Measurements from ENCODE around the gene SHCBP1L.

SHCBP1L gene

GRCh38 chr1:182863940-182864339, 89.0 kb downstream of the SHCBP1L start:
- H3K27me3 ChIP-seq (ENCODE audit: control insufficient read depth, insufficient read depth, low read length): no peaks in the 10 kb centered on the region

GRCh38 chr1:182862827-182863226, 90.1 kb downstream of the SHCBP1L start:
- Histone ChIP-seq H3K9me3 (ENCODE audit: control insufficient read depth, insufficient read depth, low read depth, low read length) (no peaks in the 10 kb centered on the region), H3K4me3 (ENCODE audit: low read depth, low read length) (no peak overlapping the region), H3K27ac (ENCODE audit: low read depth, low read length) (no peak overlapping the region), H3K4me1 (ENCODE audit: control insufficient read depth, insufficient read depth, low read length) (no peaks in the 10 kb centered on the region), H3K27me3 (ENCODE audit: control insufficient read depth, insufficient read depth, low read length) (no peaks in the 10 kb centered on the region), H3K36me3 (ENCODE audit: control insufficient read depth, insufficient read depth, low read length) (peaks cover 100% of the 10 kb centered on the region), H3K9ac (ENCODE audit: low read length) (no peak overlapping the region)

More at GRCh38 chr1:182863940-182864339, 89.0 kb downstream of the SHCBP1L start:
- H3K4me3 ChIP-seq (ENCODE audit: low read depth, low read length): no peak overlapping the region
- H3K27ac ChIP-seq (ENCODE audit: low read depth, low read length): no peak overlapping the region
- no peaks in the 10 kb centered on the region for H3K4me1 ChIP-seq (ENCODE audit: control insufficient read depth, insufficient read depth, low read length)
- no peak overlapping the region for H3K9ac ChIP-seq (ENCODE audit: low read length)
- H3K9me3 ChIP-seq (ENCODE audit: control insufficient read depth, insufficient read depth, low read depth, low read length): no peaks in the 10 kb centered on the region
- peaks cover 100% of the 10 kb centered on the region for H3K36me3 ChIP-seq (ENCODE audit: control insufficient read depth, insufficient read depth, low read length)

- Histone ChIP-seq H3K4me3 (ENCODE audit: low read depth, low read length) (no peak overlapping the region), H3K27ac (ENCODE audit: low read depth, low read length) (no peak overlapping the region), H3K9me3 (ENCODE audit: control insufficient read depth, insufficient read depth, low read depth, low read length) (no peaks in the 10 kb centered on the region), H3K9ac (ENCODE audit: low read length) (no peak overlapping the region), H3K4me1 (ENCODE audit: control insufficient read depth, insufficient read depth, low read length) (no peaks in the 10 kb centered on the region), H3K36me3 (ENCODE audit: control insufficient read depth, insufficient read depth, low read length) (peaks cover 100% of the 10 kb centered on the region), H3K27me3 (ENCODE audit: control insufficient read depth, insufficient read depth, low read length) (no peaks in the 10 kb centered on the region)
These were observed 91.0 kb downstream of the SHCBP1L start for GRCh38 chr1:182861994-182862393.

- no peaks in the 10 kb centered on the region for H3K4me1 ChIP-seq (ENCODE audit: control insufficient read depth, insufficient read depth, low read length)
- H3K4me3 ChIP-seq (ENCODE audit: low read depth, low read length): no peak overlapping the region
- H3K27ac ChIP-seq (ENCODE audit: low read depth, low read length): no peak overlapping the region
- no peak overlapping the region for H3K9ac ChIP-seq (ENCODE audit: low read length)
- no peaks in the 10 kb centered on the region for H3K27me3 ChIP-seq (ENCODE audit: control insufficient read depth, insufficient read depth, low read length)
- H3K9me3 ChIP-seq (ENCODE audit: control insufficient read depth, insufficient read depth, low read depth, low read length): no peaks in the 10 kb centered on the region
- H3K36me3 ChIP-seq (ENCODE audit: control insufficient read depth, insufficient read depth, low read length): peaks cover 100% of the 10 kb centered on the region
These were observed 92.3 kb downstream of the SHCBP1L start for GRCh38 chr1:182860658-182861057.

GRCh38 chr1:182857212-182857611, 95.8 kb downstream of the SHCBP1L start:
- Histone ChIP-seq H3K9me3 (ENCODE audit: control insufficient read depth, insufficient read depth, low read depth, low read length) (no peaks in the 10 kb centered on the region), H3K36me3 (ENCODE audit: control insufficient read depth, insufficient read depth, low read length) (peaks cover 100% of the 10 kb centered on the region)

GRCh38 chr1:182855911-182856310, 97.1 kb downstream of the SHCBP1L start:
- Histone ChIP-seq H3K27ac (ENCODE audit: low read depth, low read length) (no peak overlapping the region), H3K36me3 (ENCODE audit: control insufficient read depth, insufficient read depth, low read length) (peaks cover 100% of the 10 kb centered on the region), H3K4me3 (ENCODE audit: low read depth, low read length) (no peak overlapping the region), H3K9ac (ENCODE audit: low read length) (no peak overlapping the region), H3K9me3 (ENCODE audit: control insufficient read depth, insufficient read depth, low read depth, low read length) (no peaks in the 10 kb centered on the region), H3K4me1 (ENCODE audit: control insufficient read depth, insufficient read depth, low read length) (no peaks in the 10 kb centered on the region), H3K27me3 (ENCODE audit: control insufficient read depth, insufficient read depth, low read length) (no peaks in the 10 kb centered on the region)

More at GRCh38 chr1:182857212-182857611, 95.8 kb downstream of the SHCBP1L start:
- H3K4me3 ChIP-seq (ENCODE audit: low read depth, low read length): no peak overlapping the region
- no peak overlapping the region for H3K9ac ChIP-seq (ENCODE audit: low read length)
- H3K27ac ChIP-seq (ENCODE audit: low read depth, low read length): no peak overlapping the region
- H3K4me1 ChIP-seq (ENCODE audit: control insufficient read depth, insufficient read depth, low read length): no peaks in the 10 kb centered on the region
- H3K27me3 ChIP-seq (ENCODE audit: control insufficient read depth, insufficient read depth, low read length): no peaks in the 10 kb centered on the region

GRCh38 chr1:182851825-182852224, 101.1 kb downstream of the SHCBP1L start:
- no peaks in the 10 kb centered on the region for H3K27me3 ChIP-seq (ENCODE audit: control insufficient read depth, insufficient read depth, low read length)
- no peak overlapping the region for H3K9ac ChIP-seq (ENCODE audit: low read length)
- no peak overlapping the region for H3K27ac ChIP-seq (ENCODE audit: low read depth, low read length)
- no peaks in the 10 kb centered on the region for H3K4me1 ChIP-seq (ENCODE audit: control insufficient read depth, insufficient read depth, low read length)
- H3K36me3 ChIP-seq (ENCODE audit: control insufficient read depth, insufficient read depth, low read length): peaks cover 100% of the 10 kb centered on the region
- no peaks in the 10 kb centered on the region for H3K9me3 ChIP-seq (ENCODE audit: control insufficient read depth, insufficient read depth, low read depth, low read length)
- no peak overlapping the region for H3K4me3 ChIP-seq (ENCODE audit: low read depth, low read length)

GRCh38 chr1:182850319-182850718, 102.6 kb downstream of the SHCBP1L start:
- Histone ChIP-seq H3K27ac (ENCODE audit: low read depth, low read length) (no peak overlapping the region), H3K9ac (ENCODE audit: low read length) (no peak overlapping the region), H3K4me1 (ENCODE audit: control insufficient read depth, insufficient read depth, low read length) (peaks cover 2% of the 10 kb centered on the region; the same call in 1 of the 2 replicates), H3K27me3 (ENCODE audit: control insufficient read depth, insufficient read depth, low read length) (no peaks in the 10 kb centered on the region), H3K9me3 (ENCODE audit: control insufficient read depth, insufficient read depth, low read depth, low read length) (no peaks in the 10 kb centered on the region), H3K36me3 (ENCODE audit: control insufficient read depth, insufficient read depth, low read length) (peaks cover 100% of the 10 kb centered on the region), H3K4me3 (ENCODE audit: low read depth, low read length) (no peak overlapping the region)

Data from HUES6 (cell line).